GM12878 (cell line): ENCODE data around the gene SLC6A11.

Experiments
- CHD2 ChIP-seq: IDR thresholded peaks from 2 replicates; pipeline ENCODE4 v1.6.1; 2011; ENCODE audit warnings: low read depth, low read length, improper control_type of control experiment, borderline replicate concordance
- POLR2AphosphoS2 ChIP-seq: IDR thresholded peaks from 2 replicates; pipeline ENCODE4 v1.6.1; 2011; ENCODE audit warnings: low read depth, mild to moderate bottlenecking, low read length, improper control_type of control experiment, moderate library complexity
- ZNF274 ChIP-seq: IDR thresholded peaks from one replicate; pipeline ENCODE4 v1.8.0; 2011; ENCODE audit not compliant: insufficient read length, insufficient read depth
- TF ChIP-seq, protein P1 (sequence below), 3 experiments: IDR thresholded peaks in 2 of 3; conservative IDR thresholded peaks in 1 of 3; 2 replicates each; pipeline ENCODE4 v1.5.1; 2011; ENCODE audit warnings: low read depth in 3 of 3, low read length in 3 of 3, mild to moderate bottlenecking in 3 of 3, control low read depth in 2 of 3, moderate library complexity in 2 of 3, inconsistent platforms in 1 of 3, mixed read lengths in 1 of 3; ENCODE audit not compliant: control insufficient read depth in 2 of 3, insufficient read depth in 1 of 3; ENCODE audit errors: extremely low read depth in 1 of 3
- TF ChIP-seq, protein P2 (sequence below): fragments of 450-650 bp; IDR thresholded peaks from 2 replicates; pipeline ENCODE4 v1.6.1; 2016; ENCODE audit warnings: mild to moderate bottlenecking

DNA sequence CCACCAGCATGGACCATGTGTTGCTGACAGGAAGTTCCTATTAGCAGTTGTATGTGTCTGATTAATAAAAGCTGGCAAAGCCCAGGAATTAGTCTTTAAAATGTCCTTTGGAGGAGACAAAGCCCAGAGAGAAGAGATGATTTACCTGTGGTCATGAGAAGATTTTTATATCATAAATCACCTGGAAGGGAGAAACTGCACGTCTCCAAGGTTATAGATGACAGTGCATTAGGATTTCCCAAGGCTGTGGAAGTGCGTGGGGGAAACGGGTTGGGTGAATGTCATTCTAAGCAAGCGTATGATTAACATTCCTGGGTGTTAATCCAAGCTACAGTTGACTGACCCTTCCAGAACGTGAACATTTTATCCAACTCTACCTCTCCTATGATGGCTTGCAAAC is 76.6 kb downstream of the SLC6A11 start:
- TF ChIP-seq, protein P1, sequence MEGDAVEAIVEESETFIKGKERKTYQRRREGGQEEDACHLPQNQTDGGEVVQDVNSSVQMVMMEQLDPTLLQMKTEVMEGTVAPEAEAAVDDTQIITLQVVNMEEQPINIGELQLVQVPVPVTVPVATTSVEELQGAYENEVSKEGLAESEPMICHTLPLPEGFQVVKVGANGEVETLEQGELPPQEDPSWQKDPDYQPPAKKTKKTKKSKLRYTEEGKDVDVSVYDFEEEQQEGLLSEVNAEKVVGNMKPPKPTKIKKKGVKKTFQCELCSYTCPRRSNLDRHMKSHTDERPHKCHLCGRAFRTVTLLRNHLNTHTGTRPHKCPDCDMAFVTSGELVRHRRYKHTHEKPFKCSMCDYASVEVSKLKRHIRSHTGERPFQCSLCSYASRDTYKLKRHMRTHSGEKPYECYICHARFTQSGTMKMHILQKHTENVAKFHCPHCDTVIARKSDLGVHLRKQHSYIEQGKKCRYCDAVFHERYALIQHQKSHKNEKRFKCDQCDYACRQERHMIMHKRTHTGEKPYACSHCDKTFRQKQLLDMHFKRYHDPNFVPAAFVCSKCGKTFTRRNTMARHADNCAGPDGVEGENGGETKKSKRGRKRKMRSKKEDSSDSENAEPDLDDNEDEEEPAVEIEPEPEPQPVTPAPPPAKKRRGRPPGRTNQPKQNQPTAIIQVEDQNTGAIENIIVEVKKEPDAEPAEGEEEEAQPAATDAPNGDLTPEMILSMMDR (IDR thresholded peaks at IDR 0.05 in 2 of 3, conservative IDR thresholded peaks at IDR 0.05 in 1 of 3; ENCODE audit: control insufficient read depth in 2 of 3, extremely low read depth in 1 of 3, insufficient read depth in 1 of 3, low read depth in 3 of 3, low read length in 3 of 3) = no peak
- TF ChIP-seq ZNF274 (no peak), POLR2AphosphoS2 (no peak), CHD2 (no peak)
- TF ChIP-seq, protein P2, sequence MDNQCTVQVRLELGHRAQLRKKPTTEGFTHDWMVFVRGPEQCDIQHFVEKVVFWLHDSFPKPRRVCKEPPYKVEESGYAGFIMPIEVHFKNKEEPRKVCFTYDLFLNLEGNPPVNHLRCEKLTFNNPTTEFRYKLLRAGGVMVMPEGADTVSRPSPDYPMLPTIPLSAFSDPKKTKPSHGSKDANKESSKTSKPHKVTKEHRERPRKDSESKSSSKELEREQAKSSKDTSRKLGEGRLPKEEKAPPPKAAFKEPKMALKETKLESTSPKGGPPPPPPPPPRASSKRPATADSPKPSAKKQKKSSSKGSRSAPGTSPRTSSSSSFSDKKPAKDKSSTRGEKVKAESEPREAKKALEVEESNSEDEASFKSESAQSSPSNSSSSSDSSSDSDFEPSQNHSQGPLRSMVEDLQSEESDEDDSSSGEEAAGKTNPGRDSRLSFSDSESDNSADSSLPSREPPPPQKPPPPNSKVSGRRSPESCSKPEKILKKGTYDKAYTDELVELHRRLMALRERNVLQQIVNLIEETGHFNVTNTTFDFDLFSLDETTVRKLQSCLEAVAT = no peak
